ENCODE data around the gene QSOX2.

The QSOX2 gene

GRCh38 chr9:136264031-136264430 lies 18.4 kb upstream of the QSOX2 start:
- Histone ChIP-seq H3K9me3 (ENCODE audit: control insufficient read depth, low read length) (no peaks in the 10 kb centered on the region), H3K36me3 (ENCODE audit: control insufficient read depth, insufficient read depth, low read length) (no peaks in the 10 kb centered on the region), H3K4me3 (ENCODE audit: extremely low read depth, insufficient read depth, low read length, poor library complexity, severe bottlenecking) (no peak overlapping the region), H3K27ac (ENCODE audit: low read depth, low read length, severe bottlenecking) (no peak overlapping the region), H3K4me1 (ENCODE audit: control insufficient read depth, insufficient read depth, low read length, poor library complexity, severe bottlenecking) (peaks cover 5% of the 10 kb centered on the region)
- 88 to 92% methylated on average over 13 to 19 of the region's 19 CpGs for WGBS, 2 experiments (ENCODE audit: insufficient coverage in 2 of 2)

GRCh38 chr9:136262671-136263178 lies 17.1 kb upstream of the QSOX2 start:
- H3K4me1 ChIP-seq (ENCODE audit: control insufficient read depth, insufficient read depth, low read length, poor library complexity, severe bottlenecking) = peaks cover 5% of the 10 kb centered on the region
- 95 to 96% methylated on average over 4 to 6 of the region's 6 CpGs for WGBS, 2 experiments (ENCODE audit: insufficient coverage in 2 of 2)

GRCh38 chr9:136261686-136262430 lies 16.2 kb upstream of the QSOX2 start:
- 84 to 94% methylated on average over 21 to 23 of the region's 28 CpGs for WGBS, 2 experiments (ENCODE audit: insufficient coverage in 2 of 2)
- Histone ChIP-seq H3K36me3 (ENCODE audit: control insufficient read depth, insufficient read depth, low read length) (no peaks in the 10 kb centered on the region), H3K4me3 (ENCODE audit: extremely low read depth, insufficient read depth, low read length, poor library complexity, severe bottlenecking) (no peak overlapping the region), H3K27ac (ENCODE audit: low read depth, low read length, severe bottlenecking) (no peak overlapping the region), H3K4me1 (ENCODE audit: control insufficient read depth, insufficient read depth, low read length, poor library complexity, severe bottlenecking) (peaks cover 5% of the 10 kb centered on the region), H3K9me3 (ENCODE audit: control insufficient read depth, low read length) (no peaks in the 10 kb centered on the region)

More at GRCh38 chr9:136262671-136263178, 17.1 kb upstream of the QSOX2 start:
- Histone ChIP-seq H3K27ac (ENCODE audit: low read depth, low read length, severe bottlenecking) (no peak overlapping the region), H3K36me3 (ENCODE audit: control insufficient read depth, insufficient read depth, low read length) (no peaks in the 10 kb centered on the region), H3K9me3 (ENCODE audit: control insufficient read depth, low read length) (no peaks in the 10 kb centered on the region), H3K4me3 (ENCODE audit: extremely low read depth, insufficient read depth, low read length, poor library complexity, severe bottlenecking) (no peak overlapping the region)

- Histone ChIP-seq H3K27ac (ENCODE audit: low read depth, low read length, severe bottlenecking) (no peak overlapping the region), H3K4me3 (ENCODE audit: extremely low read depth, insufficient read depth, low read length, poor library complexity, severe bottlenecking) (no peak overlapping the region), H3K9me3 (ENCODE audit: control insufficient read depth, low read length) (no peaks in the 10 kb centered on the region), H3K36me3 (ENCODE audit: control insufficient read depth, insufficient read depth, low read length) (no peaks in the 10 kb centered on the region), H3K4me1 (ENCODE audit: control insufficient read depth, insufficient read depth, low read length, poor library complexity, severe bottlenecking) (peaks cover 5% of the 10 kb centered on the region)
- WGBS, 2 experiments (ENCODE audit: insufficient coverage in 2 of 2) = 90 to 92% methylated on average over 20 of the region's 20 CpGs
These were observed 15.4 kb upstream of the QSOX2 start for GRCh38 chr9:136260936-136261472.

- 94 to 96% methylated on average over 8 to 10 of the region's 10 CpGs for WGBS, 2 experiments (ENCODE audit: insufficient coverage in 2 of 2)
- Histone ChIP-seq H3K27ac (ENCODE audit: low read depth, low read length, severe bottlenecking) (no peak overlapping the region), H3K4me3 (ENCODE audit: extremely low read depth, insufficient read depth, low read length, poor library complexity, severe bottlenecking) (no peak overlapping the region), H3K9me3 (ENCODE audit: control insufficient read depth, low read length) (no peaks in the 10 kb centered on the region), H3K36me3 (ENCODE audit: control insufficient read depth, insufficient read depth, low read length) (no peaks in the 10 kb centered on the region), H3K4me1 (ENCODE audit: control insufficient read depth, insufficient read depth, low read length, poor library complexity, severe bottlenecking) (peaks cover 5% of the 10 kb centered on the region)
These were observed 14.9 kb upstream of the QSOX2 start for GRCh38 chr9:136260521-136260920.

GRCh38 chr9:136259836-136260235 lies 14.2 kb upstream of the QSOX2 start:
- Histone ChIP-seq H3K27ac (ENCODE audit: low read depth, low read length, severe bottlenecking) (no peak overlapping the region), H3K4me3 (ENCODE audit: extremely low read depth, insufficient read depth, low read length, poor library complexity, severe bottlenecking) (no peak overlapping the region), H3K4me1 (ENCODE audit: control insufficient read depth, insufficient read depth, low read length, poor library complexity, severe bottlenecking) (peaks cover 5% of the 10 kb centered on the region), H3K36me3 (ENCODE audit: control insufficient read depth, insufficient read depth, low read length) (no peaks in the 10 kb centered on the region), H3K9me3 (ENCODE audit: control insufficient read depth, low read length) (no peaks in the 10 kb centered on the region)
- 91 to 95% methylated on average over 17 of the region's 17 CpGs for WGBS, 2 experiments (ENCODE audit: insufficient coverage in 2 of 2)

- 59 to 65% methylated on average over 4 of the region's 4 CpGs for WGBS, 2 experiments (ENCODE audit: insufficient coverage in 2 of 2)
- Histone ChIP-seq H3K36me3 (ENCODE audit: control insufficient read depth, insufficient read depth, low read length) (no peaks in the 10 kb centered on the region), H3K4me3 (ENCODE audit: extremely low read depth, insufficient read depth, low read length, poor library complexity, severe bottlenecking) (no peak overlapping the region), H3K9me3 (ENCODE audit: control insufficient read depth, low read length) (no peaks in the 10 kb centered on the region), H3K4me1 (ENCODE audit: control insufficient read depth, insufficient read depth, low read length, poor library complexity, severe bottlenecking) (peaks cover 5% of the 10 kb centered on the region), H3K27ac (ENCODE audit: low read depth, low read length, severe bottlenecking) (no peak overlapping the region)
These were observed 13.9 kb upstream of the QSOX2 start for GRCh38 chr9:136259517-136259813.

- H3K9me3 ChIP-seq (ENCODE audit: control insufficient read depth, low read length) = no peaks in the 10 kb centered on the region
- H3K4me1 ChIP-seq (ENCODE audit: control insufficient read depth, insufficient read depth, low read length, poor library complexity, severe bottlenecking) = peaks cover 3% of the 10 kb centered on the region
- no peaks in the 10 kb centered on the region for H3K36me3 ChIP-seq (ENCODE audit: control insufficient read depth, insufficient read depth, low read length)
- H3K4me3 ChIP-seq (ENCODE audit: extremely low read depth, insufficient read depth, low read length, poor library complexity, severe bottlenecking) = no peak overlapping the region
- no peak overlapping the region for H3K27ac ChIP-seq (ENCODE audit: low read depth, low read length, severe bottlenecking)
- WGBS, 2 experiments (ENCODE audit: insufficient coverage in 2 of 2) = 91 to 96% methylated on average over 11 to 20 of the region's 22 CpGs
These were observed 13.3 kb upstream of the QSOX2 start for GRCh38 chr9:136258786-136259516.

GRCh38 chr9:136258299-136258625 lies 12.7 kb upstream of the QSOX2 start:
- 91 to 97% methylated on average over 7 to 8 of the region's 13 CpGs for WGBS, 2 experiments (ENCODE audit: insufficient coverage in 2 of 2)
- Histone ChIP-seq H3K36me3 (ENCODE audit: control insufficient read depth, insufficient read depth, low read length) (no peaks in the 10 kb centered on the region), H3K4me3 (ENCODE audit: extremely low read depth, insufficient read depth, low read length, poor library complexity, severe bottlenecking) (no peak overlapping the region)

GRCh38 chr9:136257381-136258298 lies 12.0 kb upstream of the QSOX2 start:
- WGBS, 2 experiments (ENCODE audit: insufficient coverage in 2 of 2) = 92 to 94% methylated on average over 32 to 36 of the region's 39 CpGs
- Histone ChIP-seq H3K27ac (ENCODE audit: low read depth, low read length, severe bottlenecking) (no peak overlapping the region), H3K9me3 (ENCODE audit: control insufficient read depth, low read length) (no peaks in the 10 kb centered on the region), H3K4me3 (ENCODE audit: extremely low read depth, insufficient read depth, low read length, poor library complexity, severe bottlenecking) (no peak overlapping the region), H3K4me1 (ENCODE audit: control insufficient read depth, insufficient read depth, low read length, poor library complexity, severe bottlenecking) (peaks cover 3% of the 10 kb centered on the region), H3K36me3 (ENCODE audit: control insufficient read depth, insufficient read depth, low read length) (no peaks in the 10 kb centered on the region)

More at GRCh38 chr9:136258299-136258625, 12.7 kb upstream of the QSOX2 start:
- Histone ChIP-seq H3K4me1 (ENCODE audit: control insufficient read depth, insufficient read depth, low read length, poor library complexity, severe bottlenecking) (peaks cover 3% of the 10 kb centered on the region), H3K27ac (ENCODE audit: low read depth, low read length, severe bottlenecking) (no peak overlapping the region), H3K9me3 (ENCODE audit: control insufficient read depth, low read length) (no peaks in the 10 kb centered on the region)

All from mesodermal cell (in vitro differentiated cells).